EL (cell line): ENCODE results near the gene TC2N.
"Not testable (repeated sequence)": the region's sequence is repeated elsewhere in the genome, so short reads cannot be mapped to it uniquely, and the experiment has no call there.

Source experiments
- DNase-seq: peaks from one replicate; pipeline ENCODE4 v3.0.0-alpha.2; 2016

TC2N gene

GRCh38 chr14:91888641-91889476 is 21.5 kb upstream of the TC2N start:
- DNase-seq = no peak

GRCh38 chr14:91886961-91887360 is 19.6 kb upstream of the TC2N start:
- no peak for DNase-seq

GRCh38 chr14:91885839-91886238 is 18.5 kb upstream of the TC2N start:
- DNase-seq = no peak

GRCh38 chr14:91885113-91885712 is 17.9 kb upstream of the TC2N start:
- DNase-seq = no peak

GRCh38 chr14:91884664-91885063 is 17.3 kb upstream of the TC2N start:
- DNase-seq = no peak

GRCh38 chr14:91883753-91884152 is 16.4 kb upstream of the TC2N start:
- DNase-seq = no peak

- no peak for DNase-seq
Measured at GRCh38 chr14:91882776-91883175, 15.4 kb upstream of the TC2N start.

- no peak for DNase-seq
Measured at GRCh38 chr14:91882369-91882768, 15.0 kb upstream of the TC2N start.

- no peak for DNase-seq
Measured at GRCh38 chr14:91879196-91879595, 11.9 kb upstream of the TC2N start.

GRCh38 chr14:91878274-91878673 is 10.9 kb upstream of the TC2N start:
- DNase-seq = no peak

- DNase-seq = no peak
Measured at GRCh38 chr14:91877376-91877915, 10.1 kb upstream of the TC2N start.

GRCh38 chr14:91876492-91876891 is 9.2 kb upstream of the TC2N start:
- no peak for DNase-seq

- DNase-seq = no peak
Measured at GRCh38 chr14:91875525-91876286, 8.4 kb upstream of the TC2N start.

GRCh38 chr14:91873471-91874415 is 6.4 kb upstream of the TC2N start:
- DNase-seq = no peak

GRCh38 chr14:91872517-91873470 is 5.5 kb upstream of the TC2N start:
- no peak for DNase-seq

- DNase-seq = no peak
Measured at GRCh38 chr14:91872011-91872501, 4.7 kb upstream of the TC2N start.

GRCh38 chr14:91871401-91871800 is 4.1 kb upstream of the TC2N start:
- DNase-seq = not testable (repeated sequence)

GRCh38 chr14:91870890-91871289 is 3.6 kb upstream of the TC2N start:
- no peak for DNase-seq

GRCh38 chr14:91870001-91870400 is 2.7 kb upstream of the TC2N start:
- DNase-seq = no peak

GRCh38 chr14:91869556-91869955 is 2.2 kb upstream of the TC2N start:
- DNase-seq = no peak
